C4-2B (cell line): ENCODE measurements around the gene ASPHD2.

ENCODE experiments used
- CTCF ChIP-seq: fragments of 450-650 bp; conservative IDR thresholded peaks from 2 replicates; pipeline ENCODE4 v1.5.1; 2017; ENCODE audit warnings: mild to moderate bottlenecking
- ZFX ChIP-seq: fragments of 450-650 bp; IDR thresholded peaks from 2 replicates; pipeline ENCODE4 v1.6.1; 2017

DNA sequence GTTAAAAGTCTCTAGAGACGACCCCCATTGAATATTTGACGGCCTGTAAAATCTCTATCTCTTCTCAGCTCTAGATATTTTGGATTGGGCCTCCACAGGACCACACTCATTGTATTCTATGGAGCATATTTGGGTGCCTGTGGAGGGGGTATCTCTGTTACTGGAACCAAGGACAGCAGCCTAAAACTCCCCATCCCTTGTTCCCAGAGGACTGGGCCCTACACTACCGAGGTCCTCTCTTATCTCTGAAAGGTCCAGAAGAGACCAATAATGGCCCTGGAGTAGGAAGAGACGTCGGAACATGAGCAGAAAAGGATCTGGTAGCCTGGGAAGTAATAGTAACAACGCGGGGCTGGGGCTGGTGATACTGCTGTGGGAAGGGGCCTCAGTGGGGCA lies 54.0 kb downstream of the ASPHD2 start:
- TF ChIP-seq CTCF: no peak
- TF ChIP-seq ZFX: no peak
